Measurements from ENCODE around the gene ASTN2. TPM values are rescaled to one million over a fixed set of nuclear protein-coding genes. Genes with fewer than 3 reads are reported as not detected.

Gene ASTN2
- total RNA-seq, 4 donors from 2014 or later, result 3.3 to 10.2 (median 6.3) TPM

DNA sequence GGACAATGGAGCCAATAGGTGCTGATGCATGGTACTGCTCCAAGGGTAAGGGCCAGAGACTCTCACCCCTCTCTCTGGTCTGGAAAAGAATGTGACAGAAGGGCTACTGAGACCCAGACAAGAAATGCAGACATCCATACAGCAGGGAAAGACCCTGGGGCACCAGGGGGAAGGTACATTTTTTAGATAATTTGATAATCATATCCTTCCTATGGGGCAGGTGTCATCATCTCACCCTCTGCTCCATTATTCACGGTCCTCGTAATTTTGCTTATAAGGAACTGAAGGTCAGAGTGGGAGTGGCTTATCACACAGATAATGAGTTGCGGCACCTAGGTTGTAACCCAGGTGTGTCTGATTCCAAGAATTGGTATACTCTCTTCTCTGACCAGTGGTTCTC lies 637.7 kb downstream of the ASTN2 start:
- no peak overlapping the region for H3K4me3 ChIP-seq
- no peaks in the 10 kb centered on the region for H3K36me3 ChIP-seq
- TF ChIP-seq, protein P1, sequence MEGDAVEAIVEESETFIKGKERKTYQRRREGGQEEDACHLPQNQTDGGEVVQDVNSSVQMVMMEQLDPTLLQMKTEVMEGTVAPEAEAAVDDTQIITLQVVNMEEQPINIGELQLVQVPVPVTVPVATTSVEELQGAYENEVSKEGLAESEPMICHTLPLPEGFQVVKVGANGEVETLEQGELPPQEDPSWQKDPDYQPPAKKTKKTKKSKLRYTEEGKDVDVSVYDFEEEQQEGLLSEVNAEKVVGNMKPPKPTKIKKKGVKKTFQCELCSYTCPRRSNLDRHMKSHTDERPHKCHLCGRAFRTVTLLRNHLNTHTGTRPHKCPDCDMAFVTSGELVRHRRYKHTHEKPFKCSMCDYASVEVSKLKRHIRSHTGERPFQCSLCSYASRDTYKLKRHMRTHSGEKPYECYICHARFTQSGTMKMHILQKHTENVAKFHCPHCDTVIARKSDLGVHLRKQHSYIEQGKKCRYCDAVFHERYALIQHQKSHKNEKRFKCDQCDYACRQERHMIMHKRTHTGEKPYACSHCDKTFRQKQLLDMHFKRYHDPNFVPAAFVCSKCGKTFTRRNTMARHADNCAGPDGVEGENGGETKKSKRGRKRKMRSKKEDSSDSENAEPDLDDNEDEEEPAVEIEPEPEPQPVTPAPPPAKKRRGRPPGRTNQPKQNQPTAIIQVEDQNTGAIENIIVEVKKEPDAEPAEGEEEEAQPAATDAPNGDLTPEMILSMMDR (IDR thresholded peaks at IDR 0.05), result no peak
- TF ChIP-seq POLR2A (IDR thresholded peaks at IDR 0.05), result no peak
- DNase-seq, result no peak
- no peaks in the 10 kb centered on the region for H3K9me3 ChIP-seq
- no peaks in the 10 kb centered on the region for H3K4me1 ChIP-seq
- H3K27ac ChIP-seq, result no peak overlapping the region
- no peaks in the 10 kb centered on the region for H3K27me3 ChIP-seq

DNA sequence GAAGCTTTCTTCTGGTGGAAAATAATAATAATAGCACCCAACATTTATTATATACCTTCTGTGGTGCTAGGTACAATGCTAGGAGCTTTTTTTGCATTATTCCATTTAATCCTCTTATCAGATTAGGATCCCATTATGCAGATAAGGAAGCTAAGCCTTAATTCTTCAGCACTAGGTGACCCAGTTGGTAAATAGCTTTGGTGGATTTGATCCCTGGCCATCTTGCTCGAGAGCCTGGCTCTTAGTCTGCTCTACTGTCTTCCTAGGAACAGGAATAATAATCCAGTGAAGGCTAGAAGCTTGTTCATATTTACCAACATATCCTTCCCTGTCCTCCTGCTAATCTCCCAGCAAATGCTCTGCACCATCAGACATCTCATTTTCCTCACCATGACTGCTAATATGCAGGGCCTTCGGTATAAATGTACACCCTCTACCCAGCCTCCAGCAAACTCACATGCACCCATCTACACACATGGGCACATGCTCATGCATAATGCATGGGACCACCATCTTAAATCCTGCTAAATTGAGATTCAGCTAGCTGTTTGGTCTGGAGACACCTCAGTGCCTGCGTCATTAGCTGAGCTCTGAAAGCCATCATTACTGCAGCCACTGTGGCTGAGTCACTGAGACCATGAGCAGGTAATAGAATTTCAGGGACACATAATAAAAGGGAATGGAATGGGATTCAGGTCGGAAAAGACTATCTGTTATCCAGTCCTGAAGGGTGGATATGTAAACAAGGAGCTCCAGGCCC lies 640.3 kb downstream of the ASTN2 start:
- TF ChIP-seq, protein P1 (IDR thresholded peaks at IDR 0.05), result no peak
- TF ChIP-seq POLR2A (IDR thresholded peaks at IDR 0.05), result no peak
- H3K4me3 ChIP-seq, result no peak overlapping the region

DNA sequence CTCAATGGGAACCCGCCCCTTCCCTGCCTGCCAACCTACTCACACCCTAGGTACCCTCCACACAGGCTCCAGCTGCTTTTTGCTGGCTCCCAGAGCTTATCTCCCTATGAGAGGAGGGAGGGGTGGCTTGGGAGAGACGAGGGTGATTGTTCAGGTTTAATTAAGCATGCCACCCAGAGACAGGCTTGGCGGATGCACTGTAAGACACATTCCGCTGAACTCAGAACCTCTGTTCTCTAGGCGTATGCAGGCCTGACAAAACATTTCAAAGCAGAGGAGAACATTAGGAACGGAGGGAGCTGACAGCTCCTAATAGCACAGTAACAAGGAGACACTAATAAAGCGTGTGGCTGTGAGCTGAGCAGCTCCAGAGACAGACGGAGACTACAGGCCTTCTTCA lies 647.6 kb downstream of the ASTN2 start:
- Histone ChIP-seq H3K9me3 (no peaks in the 10 kb centered on the region), H3K27me3 (no peaks in the 10 kb centered on the region), H3K36me3 (no peaks in the 10 kb centered on the region), H3K27ac (no peak overlapping the region), H3K4me3 (no peak overlapping the region), H3K4me1 (no peaks in the 10 kb centered on the region)
- TF ChIP-seq, protein P1 (IDR thresholded peaks at IDR 0.05), result no peak
- no peak for TF ChIP-seq POLR2A (IDR thresholded peaks at IDR 0.05)
- DNase-seq, result no peak

More for the DNA sequence above, 640.3 kb downstream of the ASTN2 start:
- H3K27me3 ChIP-seq, result no peaks in the 10 kb centered on the region
- H3K9me3 ChIP-seq, result no peaks in the 10 kb centered on the region
- H3K27ac ChIP-seq, result no peak overlapping the region
- no peaks in the 10 kb centered on the region for H3K36me3 ChIP-seq
- no peaks in the 10 kb centered on the region for H3K4me1 ChIP-seq
- no peak for DNase-seq

DNA sequence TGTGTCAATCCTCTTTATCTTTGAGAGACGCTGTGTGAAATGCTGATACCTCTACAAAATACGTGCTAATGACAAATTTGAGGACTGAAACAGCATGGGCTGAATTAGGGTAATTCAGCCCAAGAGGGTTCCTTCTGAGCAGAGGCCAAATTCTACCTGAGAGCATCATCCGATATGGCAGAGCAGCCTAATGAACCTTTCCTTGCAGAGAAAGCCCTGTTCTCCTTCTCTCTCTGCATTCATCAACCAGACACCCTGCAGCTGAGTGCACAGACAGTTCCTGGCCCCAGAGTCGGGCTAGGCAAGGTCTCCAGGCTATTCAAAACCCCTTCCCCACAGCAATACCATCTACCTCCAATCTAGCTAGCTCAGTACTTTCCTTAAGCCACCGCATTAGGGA lies 649.8 kb downstream of the ASTN2 start:
- TF ChIP-seq POLR2A (IDR thresholded peaks at IDR 0.05), result no peak
- TF ChIP-seq, protein P1 (IDR thresholded peaks at IDR 0.05), result no peak
- DNase-seq, result no peak
- Histone ChIP-seq H3K27me3 (no peaks in the 10 kb centered on the region), H3K4me1 (no peaks in the 10 kb centered on the region), H3K27ac (no peak overlapping the region), H3K4me3 (no peak overlapping the region), H3K36me3 (no peaks in the 10 kb centered on the region), H3K9me3 (no peaks in the 10 kb centered on the region)

DNA sequence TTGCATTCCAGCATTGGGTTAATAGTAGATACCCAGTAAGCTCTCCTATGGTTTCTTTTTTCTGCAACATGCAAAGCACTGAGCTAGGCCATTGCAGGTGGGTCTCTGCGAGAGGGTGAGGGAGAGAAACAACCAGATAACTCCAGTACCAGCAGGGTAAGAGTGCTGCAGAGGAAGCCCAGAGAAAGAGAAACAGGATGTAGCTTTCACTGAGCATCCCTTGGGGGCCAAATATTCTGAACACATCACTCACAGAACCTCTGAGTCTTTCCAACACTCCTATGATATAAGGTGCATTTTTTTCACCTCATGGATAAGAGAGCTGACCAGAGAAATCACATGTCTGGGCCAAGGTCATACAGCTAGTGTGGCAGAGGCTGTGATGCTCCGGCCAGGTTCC lies 651.1 kb downstream of the ASTN2 start:
- Histone ChIP-seq H3K9me3 (no peaks in the 10 kb centered on the region), H3K27ac (no peak overlapping the region), H3K4me3 (no peak overlapping the region), H3K36me3 (no peaks in the 10 kb centered on the region), H3K27me3 (no peaks in the 10 kb centered on the region), H3K4me1 (no peaks in the 10 kb centered on the region)
- DNase-seq, result no peak
- TF ChIP-seq, protein P1 (IDR thresholded peaks at IDR 0.05), result no peak

Data from Peyer's patch (tissue), 4 donors.